NCI-H82 (cell line): ENCODE measurements around the gene ABCA10.
"Not testable (repeated sequence)": the region's sequence is repeated elsewhere in the genome, so short reads cannot be mapped to it uniquely, and the experiment has no call there.

Source experiments
- DNase-seq: peaks from one replicate; lab custom pipeline; 2025; lab: John Stamatoyannopoulos, UW

ABCA10 gene, protein sequence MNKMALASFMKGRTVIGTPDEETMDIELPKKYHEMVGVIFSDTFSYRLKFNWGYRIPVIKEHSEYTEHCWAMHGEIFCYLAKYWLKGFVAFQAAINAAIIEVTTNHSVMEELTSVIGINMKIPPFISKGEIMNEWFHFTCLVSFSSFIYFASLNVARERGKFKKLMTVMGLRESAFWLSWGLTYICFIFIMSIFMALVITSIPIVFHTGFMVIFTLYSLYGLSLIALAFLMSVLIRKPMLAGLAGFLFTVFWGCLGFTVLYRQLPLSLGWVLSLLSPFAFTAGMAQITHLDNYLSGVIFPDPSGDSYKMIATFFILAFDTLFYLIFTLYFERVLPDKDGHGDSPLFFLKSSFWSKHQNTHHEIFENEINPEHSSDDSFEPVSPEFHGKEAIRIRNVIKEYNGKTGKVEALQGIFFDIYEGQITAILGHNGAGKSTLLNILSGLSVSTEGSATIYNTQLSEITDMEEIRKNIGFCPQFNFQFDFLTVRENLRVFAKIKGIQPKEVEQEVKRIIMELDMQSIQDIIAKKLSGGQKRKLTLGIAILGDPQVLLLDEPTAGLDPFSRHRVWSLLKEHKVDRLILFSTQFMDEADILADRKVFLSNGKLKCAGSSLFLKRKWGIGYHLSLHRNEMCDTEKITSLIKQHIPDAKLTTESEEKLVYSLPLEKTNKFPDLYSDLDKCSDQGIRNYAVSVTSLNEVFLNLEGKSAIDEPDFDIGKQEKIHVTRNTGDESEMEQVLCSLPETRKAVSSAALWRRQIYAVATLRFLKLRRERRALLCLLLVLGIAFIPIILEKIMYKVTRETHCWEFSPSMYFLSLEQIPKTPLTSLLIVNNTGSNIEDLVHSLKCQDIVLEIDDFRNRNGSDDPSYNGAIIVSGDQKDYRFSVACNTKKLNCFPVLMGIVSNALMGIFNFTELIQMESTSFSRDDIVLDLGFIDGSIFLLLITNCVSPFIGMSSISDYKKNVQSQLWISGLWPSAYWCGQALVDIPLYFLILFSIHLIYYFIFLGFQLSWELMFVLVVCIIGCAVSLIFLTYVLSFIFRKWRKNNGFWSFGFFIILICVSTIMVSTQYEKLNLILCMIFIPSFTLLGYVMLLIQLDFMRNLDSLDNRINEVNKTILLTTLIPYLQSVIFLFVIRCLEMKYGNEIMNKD (N-terminal part only)

GRCh38 chr17:69228576-69228975, at the start of gene ABCA10:
Gene ABCA10 (minus strand): TSS chr17:69228824. CDS start chr17:69225358, 3,466 bp downstream.
- no peak for DNase-seq

DNA sequence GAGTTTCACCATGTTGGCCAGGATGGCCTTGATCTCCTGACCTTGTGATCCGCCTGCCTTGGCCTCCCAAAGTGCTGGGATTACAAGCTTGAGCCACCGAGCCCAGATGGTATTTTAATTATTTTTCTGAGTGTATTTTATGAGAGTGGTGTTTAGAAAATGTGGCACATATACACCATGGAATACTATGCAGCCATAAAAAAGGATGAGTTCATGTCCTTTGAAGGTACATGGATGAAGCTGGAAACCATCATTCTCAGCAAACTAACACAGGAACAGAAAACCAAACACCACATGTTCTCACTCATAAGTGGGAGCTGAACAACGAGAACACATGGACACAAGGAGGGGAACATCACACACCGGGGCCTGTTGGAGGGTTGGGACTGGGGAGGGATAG, 47.7 kb upstream of the ABCA10 start:
- not testable (repeated sequence) for DNase-seq

GRCh38 chr17:69275751-69276150, 47.1 kb upstream of the ABCA10 start:
- no peak for DNase-seq

DNA sequence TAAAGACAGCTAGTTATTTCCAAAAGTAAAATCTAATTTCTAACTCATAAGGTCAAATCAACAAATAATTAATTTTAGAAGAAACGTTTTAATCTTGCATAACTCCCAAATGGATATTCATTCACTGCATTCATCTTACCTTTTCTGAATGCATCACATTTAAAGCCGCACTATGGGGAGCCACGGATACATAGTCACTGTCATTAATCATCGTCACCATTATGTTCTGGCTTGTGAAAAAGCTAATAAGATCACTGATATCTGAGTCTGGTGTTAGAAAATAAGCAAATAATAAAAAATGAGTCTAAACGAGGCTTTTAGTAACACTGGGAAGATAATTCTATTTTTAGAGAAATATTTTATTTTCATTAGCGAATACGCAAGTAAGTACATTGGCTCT, 42.4 kb upstream of the ABCA10 start:
- no peak for DNase-seq

DNA sequence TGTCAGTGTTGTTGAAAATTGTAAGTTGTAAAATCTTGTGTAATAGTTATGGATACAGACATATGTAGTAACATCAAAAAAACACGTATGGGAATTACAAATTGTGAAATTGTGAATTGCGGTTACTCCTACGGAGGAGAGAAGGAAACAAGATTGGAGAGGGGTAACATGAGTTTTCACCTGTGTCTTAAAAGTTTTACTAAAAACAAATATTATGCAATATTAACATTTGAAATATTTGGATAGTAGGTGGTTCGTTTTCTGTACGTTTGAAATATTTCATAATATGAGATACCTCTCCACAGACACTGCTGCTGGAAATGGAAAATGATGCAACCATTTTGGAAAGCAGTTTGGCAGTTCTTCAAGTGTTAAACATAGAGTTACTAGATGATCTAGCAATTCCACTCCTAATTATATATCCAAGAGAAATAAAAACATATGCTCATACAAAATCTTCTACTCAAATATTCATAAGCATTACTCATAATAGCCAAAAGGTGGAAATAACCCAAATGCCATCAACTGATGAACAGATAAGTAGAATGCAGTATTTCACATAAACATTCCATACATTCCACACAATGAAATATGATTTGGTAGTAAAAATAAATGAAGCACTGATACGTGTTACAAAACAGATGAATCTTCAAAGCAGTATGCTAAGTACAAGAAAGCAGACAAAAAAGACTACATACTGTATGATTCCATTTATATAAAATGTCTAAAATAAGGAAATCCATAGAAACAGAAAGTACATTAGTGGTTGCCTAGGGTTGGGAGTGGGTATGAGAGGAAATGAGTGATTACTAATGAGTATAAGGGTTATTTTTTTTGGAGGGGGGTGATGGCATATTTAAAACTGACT, 40.7 kb upstream of the ABCA10 start:
- no peak for DNase-seq

DNA sequence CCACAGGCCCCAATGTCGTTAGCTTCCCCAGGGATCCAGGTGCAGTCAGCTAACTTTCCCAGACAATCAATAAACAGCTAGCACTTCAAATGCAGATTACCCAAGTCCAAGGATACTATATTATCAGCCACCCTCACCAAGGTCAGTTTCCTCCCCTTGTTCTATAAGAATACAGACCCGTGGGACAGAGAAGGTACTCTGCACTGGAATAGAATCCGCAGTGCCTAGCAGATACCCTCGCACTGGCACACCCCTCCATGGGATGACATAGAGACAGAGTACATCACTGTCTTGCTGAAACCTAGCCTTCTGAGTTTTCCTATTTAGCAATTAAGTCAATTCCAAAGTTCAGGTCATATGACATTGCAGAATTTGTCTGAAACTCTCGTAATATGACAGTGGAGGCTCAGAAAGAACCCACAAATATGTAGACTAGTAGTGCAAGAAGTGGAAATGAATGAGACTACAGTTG, 40.0 kb upstream of the ABCA10 start:
- no peak for DNase-seq

DNA sequence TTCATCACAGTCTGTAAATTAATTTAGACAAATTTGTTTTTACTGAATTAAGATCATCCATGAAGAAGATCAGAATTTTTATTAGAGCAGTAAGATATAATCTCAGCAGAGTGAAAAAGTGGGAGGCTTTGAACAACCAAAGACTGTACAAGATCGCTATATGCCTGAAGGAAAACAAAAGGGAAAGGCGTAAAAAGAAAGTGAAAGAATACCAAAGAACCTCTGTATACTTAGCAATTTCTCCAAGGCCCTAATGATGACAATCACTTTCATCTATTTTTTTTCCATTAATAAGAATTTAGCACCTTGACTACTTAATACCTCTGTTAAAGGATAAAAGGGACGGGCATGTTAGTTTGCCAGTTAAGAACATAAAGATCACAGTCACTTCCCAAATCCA, 38.6 kb upstream of the ABCA10 start:
- no peak for DNase-seq

GRCh38 chr17:69265873-69266272, 37.2 kb upstream of the ABCA10 start:
- DNase-seq = no peak

DNA sequence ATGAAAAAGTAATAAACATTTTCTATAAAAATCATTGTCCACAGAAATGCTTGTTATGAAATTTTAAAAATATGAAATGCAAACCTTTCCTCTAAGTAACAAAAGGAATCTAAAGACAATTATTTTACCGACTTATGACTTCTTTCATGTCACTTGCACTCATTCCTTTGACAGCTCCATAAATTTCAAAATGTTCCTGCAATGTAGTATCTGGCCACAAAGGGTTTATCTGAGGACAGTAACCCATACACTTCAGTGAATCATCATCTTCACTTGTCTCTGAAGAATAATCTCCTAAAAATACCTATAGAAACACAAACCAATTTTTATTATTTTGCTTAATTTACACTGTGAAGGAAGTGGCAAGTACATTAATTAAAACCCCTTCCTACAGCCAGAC, 25.6 kb upstream of the ABCA10 start:
- DNase-seq = no peak

- no peak for DNase-seq
These were observed 22.0 kb upstream of the ABCA10 start for GRCh38 chr17:69250641-69251040.

DNA sequence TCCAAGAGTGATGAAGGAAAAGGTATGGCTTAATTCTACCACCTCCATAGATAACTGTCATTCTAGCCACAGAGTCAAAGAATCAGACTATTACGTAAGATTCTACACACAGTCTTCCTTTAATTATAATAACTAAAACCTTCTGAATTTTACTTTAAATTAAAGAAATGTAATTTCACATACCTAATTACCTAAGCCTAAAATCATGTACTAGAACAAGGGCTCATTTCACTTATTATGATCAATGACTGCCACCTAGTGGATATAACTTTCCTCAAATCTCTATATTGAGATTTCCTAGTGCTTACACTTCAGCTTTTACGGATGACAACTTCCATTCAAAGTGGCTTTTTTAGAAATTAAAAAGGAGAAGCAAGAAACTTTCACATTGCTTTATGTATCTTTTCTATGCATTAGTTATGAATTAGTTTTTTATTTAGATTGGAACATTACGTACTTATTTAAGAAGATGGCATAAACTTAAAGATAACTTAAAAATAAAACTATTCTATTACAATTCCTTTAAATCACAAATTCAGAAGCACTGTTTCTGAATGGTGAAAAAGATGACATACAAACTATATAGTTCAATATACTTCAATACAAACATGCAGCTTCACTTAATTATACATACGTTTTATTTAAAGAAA, 18.2 kb upstream of the ABCA10 start:
- DNase-seq = peak; percentile 76

DNA sequence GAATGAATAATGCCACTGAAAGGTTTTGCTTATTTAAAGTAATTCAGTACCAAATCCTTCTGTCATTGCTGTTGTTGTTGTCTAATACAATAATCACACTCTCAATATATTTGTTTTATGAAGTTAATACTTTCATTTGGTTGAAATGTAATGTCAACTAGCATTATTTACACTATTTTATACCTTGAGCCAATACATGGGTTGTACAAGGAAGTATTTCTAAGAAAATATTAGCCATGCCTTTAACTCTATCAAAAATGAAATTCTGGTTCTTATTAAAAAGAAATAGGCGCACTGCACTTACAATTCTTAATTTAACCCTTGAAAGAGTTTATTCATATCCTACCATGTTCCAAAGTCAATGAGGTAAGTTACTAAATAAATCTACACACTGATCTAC, 17.6 kb upstream of the ABCA10 start:
- DNase-seq = no peak

- no peak for DNase-seq
These were observed 17.0 kb upstream of the ABCA10 start for GRCh38 chr17:69245617-69246016.

GRCh38 chr17:69239611-69240600, 11.3 kb upstream of the ABCA10 start:
- no peak for DNase-seq

DNA sequence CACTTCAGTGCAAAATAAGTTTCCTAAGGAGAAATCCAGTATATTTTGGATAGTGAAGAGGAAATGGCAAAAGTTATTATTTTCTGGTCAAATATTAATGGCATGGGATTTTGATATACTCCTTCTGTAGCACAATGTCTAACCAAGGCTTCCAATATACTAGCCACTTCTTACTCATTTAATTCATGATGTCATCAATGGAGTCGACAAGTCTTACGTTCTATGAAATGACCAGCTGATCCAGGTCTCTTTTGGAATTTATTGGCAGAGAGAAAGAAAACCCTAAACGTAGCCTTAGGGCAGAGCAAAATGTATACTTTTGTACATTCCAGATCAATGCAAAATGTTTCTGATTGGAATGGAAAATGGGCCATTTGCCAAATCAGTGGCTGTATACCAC, 8.3 kb upstream of the ABCA10 start:
- no peak for DNase-seq

- no peak for DNase-seq
These were observed 7.8 kb upstream of the ABCA10 start for GRCh38 chr17:69236464-69236863.

GRCh38 chr17:69235338-69236058, 6.9 kb upstream of the ABCA10 start:
- DNase-seq = peak; percentile 85

DNA sequence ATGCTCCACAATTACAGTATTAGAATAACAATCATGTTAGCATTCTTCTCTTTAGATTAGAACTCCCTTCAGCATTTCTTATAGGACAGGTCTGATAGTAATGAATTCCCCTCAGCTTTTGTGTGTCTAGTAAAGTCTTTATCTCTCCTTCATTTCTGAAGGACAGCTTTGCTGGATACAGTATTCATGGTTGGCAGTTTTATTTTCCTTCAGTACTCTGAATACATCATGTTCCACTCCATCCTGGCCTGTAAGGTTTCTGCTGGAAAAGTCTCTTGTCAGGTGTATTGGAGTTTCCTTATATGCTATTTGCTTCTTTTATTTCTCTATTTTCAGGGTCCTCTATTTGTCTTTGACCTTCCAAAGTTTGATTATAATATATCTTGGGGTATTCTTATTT, 4.0 kb upstream of the ABCA10 start:
- DNase-seq = peak; percentile 28

- DNase-seq = no peak
These were observed 2.9 kb upstream of the ABCA10 start for GRCh38 chr17:69231521-69231920.
